ENCODE data around the gene LCLAT1. TPM values are rescaled to one million over a fixed set of nuclear protein-coding genes. Genes with fewer than 3 reads are reported as not detected.

Gene LCLAT1
- total and polyA plus RNA-seq, 2 of the 4 experiments (the other 2 are of a cell fraction), result 7.5 to 11.5 TPM

- Histone ChIP-seq H2AFZ (replicated peaks; ENCODE audit: low read length, poor library complexity) (no peak overlapping the region), H3K4me1 (ENCODE audit: control insufficient read depth, insufficient read depth, low read length) (no peaks in the 10 kb centered on the region), H3K9me3 (ENCODE audit: control insufficient read depth, insufficient read depth, low read length) (no peaks in the 10 kb centered on the region), H3K4me3 (ENCODE audit: insufficient read depth, low read depth, low read length) (no peak overlapping the region), H2BK15ac (ENCODE audit: low read depth, low read length) (no peak overlapping the region), H3K9me1 (ENCODE audit: insufficient read depth, low read length) (no peaks in the 10 kb centered on the region), H3K27ac (ENCODE audit: insufficient read depth, low read length) (no peak overlapping the region), H3K14ac (replicated peaks; ENCODE audit: low read depth, low read length) (no peak overlapping the region), H3K27me3 (ENCODE audit: control insufficient read depth, insufficient read depth, low read length) (no peaks in the 10 kb centered on the region), H3K4me2 (ENCODE audit: low read depth, low read length) (no peak overlapping the region), H2BK120ac (ENCODE audit: low read depth, low read length) (no peak overlapping the region), H2BK20ac (ENCODE audit: low read depth, low read length) (no peak overlapping the region), H3K79me1 (ENCODE audit: low read depth in 1 of 2, low read length in 2 of 2) (no peaks in the 10 kb centered on the region; a peak in 1 of 4 replicates), H4K5ac (ENCODE audit: low read depth, low read length) (no peak overlapping the region), H2AK9ac (replicated peaks; ENCODE audit: low read depth, low read length, poor library complexity) (no peak overlapping the region), H4K8ac (ENCODE audit: low read depth in 2 of 2, low read length in 2 of 2) (no peak overlapping the region), H2BK5ac (ENCODE audit: low read depth, low read length, poor library complexity, severe bottlenecking) (no peak overlapping the region), H3K18ac (ENCODE audit: low read depth, low read length) (no peak overlapping the region), H3K36me3 (ENCODE audit: control insufficient read depth, insufficient read depth, low read length) (peaks cover 3% of the 10 kb centered on the region), H3K9ac (ENCODE audit: low read depth, low read length) (no peak overlapping the region), H4K91ac (ENCODE audit: insufficient read depth, low read depth, low read length) (no peak overlapping the region), H4K20me1 (ENCODE audit: insufficient read depth, low read length) (no peaks in the 10 kb centered on the region), H3K4ac (ENCODE audit: low read depth, low read length) (no peak overlapping the region), H3K23ac (ENCODE audit: low read depth, low read length) (no peak overlapping the region), H3K56ac (ENCODE audit: extremely low read depth, insufficient read depth, low read length) (no peak overlapping the region), H2AK5ac (ENCODE audit: low read depth, low read length) (no peak overlapping the region)
- ChIA-PET POLR2A (ENCODE audit: unreplicated experiment) (no interaction called here), CTCF (interaction anchor here (0.9 to 1.2 kb wide), 2 partner anchors 9 to 10 kb away, joined by 3 read pairs; no protein-coding TSS in a partner anchor)
- ATAC-seq (ENCODE audit: low read depth) (no peak), DNase-seq (no peak)
- dilution Hi-C loops (cut with HindIII; ENCODE audit: low sequenced_read_pairs, unreplicated experiment) (no loop called here), intact Hi-C loops (cut with micrococcal nuclease) (no loop called here), in situ Hi-C loops (cut with MboI; ENCODE audit: low sequenced_read_pairs) (no loop called here)
- no CpG with 5 or more reads among the region's 1 CpG for WGBS, 2 experiments (ENCODE audit: extremely low coverage in 2 of 2, insufficient read length in 1 of 2)
- TF ChIP-seq RCOR1 (IDR thresholded peaks at IDR 0.05; ENCODE audit: insufficient replicate concordance, low read length) (no peak), USF2 (IDR thresholded peaks at IDR 0.05; ENCODE audit: low read depth, low read length) (no peak), CEBPB (IDR thresholded peaks at IDR 0.05; ENCODE audit: low read depth, low read length) (no peak), NFE2L2 (IDR thresholded peaks at IDR 0.05; ENCODE audit: low read depth, low read length) (no peak), CTCF (conservative IDR thresholded peaks at IDR 0.05; ENCODE audit: low read depth, low read length) (no peak), FOS (IDR thresholded peaks at IDR 0.05; ENCODE audit: low read depth, low read length) (no peak), SMC3 (IDR thresholded peaks at IDR 0.05; ENCODE audit: low read depth, low read length) (no peak), MAZ (IDR thresholded peaks at IDR 0.05; ENCODE audit: borderline replicate concordance, low read depth, low read length) (no peak), ELK1 (IDR thresholded peaks at IDR 0.05; ENCODE audit: borderline replicate concordance, low read depth, low read length) (no peak), MXI1 (IDR thresholded peaks at IDR 0.05; ENCODE audit: borderline replicate concordance, low read depth, low read length) (no peak), RAD21 (IDR thresholded peaks at IDR 0.05; ENCODE audit: low read length) (no peak)
- no TSS peak for BruUV-seq (replicated peaks)
Observed at GRCh38 chr2:30620102-30620501, 173.1 kb downstream of the LCLAT1 start.
